ENCODE measurements around the gene DCLRE1C.
"Not testable (repeated sequence)": the region's sequence is repeated elsewhere in the genome, so short reads cannot be mapped to it uniquely, and the experiment has no call there.

Gene DCLRE1C

DNA sequence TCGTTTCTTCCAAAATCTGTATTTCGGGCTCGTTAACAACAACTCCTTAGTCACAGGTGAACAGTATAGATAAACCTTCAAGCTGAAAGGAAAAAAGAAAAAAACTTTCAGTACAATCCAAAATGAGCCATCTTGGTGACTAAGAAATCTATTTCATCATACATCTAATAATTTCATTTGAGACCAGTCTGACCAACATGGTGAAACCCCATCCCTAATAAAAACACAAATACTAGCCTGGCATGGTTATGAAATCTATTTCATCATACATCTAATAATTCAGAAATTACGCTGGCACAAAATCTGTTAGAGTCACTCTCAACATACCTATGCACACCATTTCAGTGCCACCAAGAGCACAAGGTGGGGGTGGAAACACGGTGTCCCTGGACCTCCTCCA, 8.8 kb downstream of the DCLRE1C start:
- no peak for DNase-seq (ENCODE audit: low read depth in 3 of 3)

DNA sequence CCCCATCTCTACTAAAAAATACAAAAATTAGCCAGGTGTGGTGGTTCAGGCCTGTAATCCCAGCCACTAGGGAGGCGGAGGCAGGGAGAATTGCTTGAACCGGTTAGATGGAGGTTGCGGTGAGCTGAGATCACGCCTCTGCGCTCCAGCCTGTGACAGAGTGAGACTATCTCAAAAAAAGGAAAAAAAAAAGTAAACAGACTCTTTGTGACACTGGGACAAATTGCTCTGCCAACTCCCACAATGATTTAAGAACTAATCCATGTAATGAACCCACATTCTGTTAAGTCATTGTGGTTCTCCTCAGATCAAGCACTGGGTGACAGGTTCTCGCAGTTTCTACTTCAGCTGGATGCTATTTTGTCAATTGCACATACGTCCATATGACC, 11.0 kb downstream of the DCLRE1C start:
- not testable (repeated sequence) for DNase-seq (ENCODE audit: low read depth in 3 of 3)

- not testable (repeated sequence) for DNase-seq (ENCODE audit: low read depth in 3 of 3)
Observed at GRCh38 chr10:14942147-14942949, 11.5 kb downstream of the DCLRE1C start.

- peak in 1 of 3 donors; percentile 18 for DNase-seq (ENCODE audit: low read depth in 3 of 3)
Observed at GRCh38 chr10:14938971-14939370, 14.9 kb downstream of the DCLRE1C start.

DNA sequence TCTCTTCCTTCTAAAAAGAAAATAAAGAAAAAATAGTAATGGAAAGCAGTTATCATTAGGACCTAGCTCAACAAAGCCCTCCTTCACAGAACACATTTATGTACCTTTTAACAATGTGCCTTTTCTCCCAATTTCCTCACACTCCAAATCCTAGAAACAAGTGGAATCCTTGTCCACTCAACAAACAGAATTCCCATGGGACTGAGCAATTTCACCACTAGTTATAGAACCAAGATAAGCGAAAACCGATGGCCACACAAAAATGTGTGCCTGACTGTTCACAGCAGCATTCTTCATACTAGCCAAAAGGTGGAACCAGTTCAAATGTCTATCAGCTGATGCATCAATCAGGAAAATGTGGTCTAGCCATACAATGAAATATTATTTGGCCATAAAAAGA, 17.3 kb downstream of the DCLRE1C start:
- no peak for DNase-seq (ENCODE audit: low read depth in 3 of 3)

- no peak for DNase-seq (ENCODE audit: low read depth in 3 of 3)
Observed at GRCh38 chr10:14930610-14931009, 23.3 kb downstream of the DCLRE1C start.

GRCh38 chr10:14926722-14927416, 27.0 kb downstream of the DCLRE1C start:
- no peak for DNase-seq (ENCODE audit: low read depth in 3 of 3)

DNA sequence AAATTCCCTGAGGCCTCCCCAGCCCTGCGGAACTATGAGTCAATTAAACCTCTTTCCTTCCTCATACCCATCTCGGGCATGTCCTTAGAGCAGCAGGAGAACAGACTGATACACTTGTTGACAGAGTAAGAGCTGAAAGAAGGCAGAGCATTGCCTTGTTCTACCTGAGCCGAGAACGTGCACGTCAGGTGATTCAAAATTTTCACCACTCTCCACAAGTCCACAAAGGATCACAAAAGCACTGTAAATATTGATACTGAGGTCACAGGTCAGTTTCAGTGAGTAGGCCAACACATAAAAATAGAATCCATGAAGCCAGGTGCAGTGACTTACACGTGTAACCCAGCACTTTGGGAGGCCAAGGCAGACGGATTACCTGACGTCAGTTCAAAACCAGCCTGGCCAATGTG, 27.8 kb downstream of the DCLRE1C start:
- no peak for DNase-seq (ENCODE audit: low read depth in 3 of 3)

GRCh38 chr10:14925268-14925667, 28.6 kb downstream of the DCLRE1C start:
- DNase-seq (ENCODE audit: low read depth in 3 of 3) = no peak

GRCh38 chr10:14924013-14924412, 29.9 kb downstream of the DCLRE1C start:
- DNase-seq (ENCODE audit: low read depth in 3 of 3) = no peak

GRCh38 chr10:14918964-14919363, 34.9 kb downstream of the DCLRE1C start:
- no peak for DNase-seq (ENCODE audit: low read depth in 3 of 3)

- DNase-seq (ENCODE audit: low read depth in 3 of 3) = no peak
Observed at GRCh38 chr10:14917827-14918226, 36.1 kb downstream of the DCLRE1C start.

- DNase-seq (ENCODE audit: low read depth in 3 of 3) = no peak
Observed at GRCh38 chr10:14916600-14916999, 37.3 kb downstream of the DCLRE1C start.

DNA sequence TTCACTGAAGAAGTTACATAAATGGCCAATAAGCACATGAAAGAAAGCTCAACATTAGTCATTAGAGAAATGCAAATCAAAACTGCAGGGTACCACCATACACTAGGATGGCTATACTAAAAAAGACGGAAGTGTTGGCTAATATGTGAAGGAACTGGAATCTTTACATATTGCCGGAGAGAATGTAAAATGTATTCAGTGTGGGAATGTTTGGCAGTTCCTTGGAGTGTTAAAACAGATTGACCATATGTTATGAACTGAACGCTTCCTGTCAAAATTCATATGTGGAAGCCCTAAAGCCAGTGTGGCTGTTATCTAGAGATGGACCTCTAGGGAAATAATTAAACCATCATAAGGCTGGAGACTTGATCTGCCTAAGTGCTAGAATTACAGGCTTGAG, 42.1 kb downstream of the DCLRE1C start:
- no peak for DNase-seq (ENCODE audit: low read depth in 3 of 3)

GRCh38 chr10:14910953-14911352, 42.9 kb downstream of the DCLRE1C start:
- DNase-seq (ENCODE audit: low read depth in 3 of 3) = no peak

- no peak for DNase-seq (ENCODE audit: low read depth in 3 of 3)
Observed at GRCh38 chr10:14909101-14909500, 44.8 kb downstream of the DCLRE1C start.

GRCh38 chr10:14907591-14907990, 46.3 kb downstream of the DCLRE1C start:
- not testable (repeated sequence) for DNase-seq (ENCODE audit: low read depth in 3 of 3)

DNA sequence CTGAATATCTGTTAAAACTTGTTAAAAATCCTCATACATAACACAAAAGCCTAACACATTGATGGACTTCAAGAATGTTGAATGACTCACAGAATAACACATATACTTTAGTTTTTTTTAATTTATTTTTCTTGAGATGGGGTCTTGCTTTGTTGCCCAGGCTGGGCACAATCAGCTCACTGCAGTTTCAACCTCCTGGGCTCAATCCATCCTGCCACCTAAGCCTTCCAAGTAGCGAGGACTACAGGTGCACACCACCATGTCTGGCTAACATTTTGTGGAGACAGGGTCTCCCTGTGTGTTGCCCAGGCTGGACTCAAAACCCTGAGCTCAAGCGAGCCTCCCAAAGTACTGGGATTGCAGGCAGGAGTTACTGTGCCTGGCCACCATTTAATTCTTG, 47.1 kb downstream of the DCLRE1C start:
- no peak for DNase-seq (ENCODE audit: low read depth in 3 of 3)

DNA sequence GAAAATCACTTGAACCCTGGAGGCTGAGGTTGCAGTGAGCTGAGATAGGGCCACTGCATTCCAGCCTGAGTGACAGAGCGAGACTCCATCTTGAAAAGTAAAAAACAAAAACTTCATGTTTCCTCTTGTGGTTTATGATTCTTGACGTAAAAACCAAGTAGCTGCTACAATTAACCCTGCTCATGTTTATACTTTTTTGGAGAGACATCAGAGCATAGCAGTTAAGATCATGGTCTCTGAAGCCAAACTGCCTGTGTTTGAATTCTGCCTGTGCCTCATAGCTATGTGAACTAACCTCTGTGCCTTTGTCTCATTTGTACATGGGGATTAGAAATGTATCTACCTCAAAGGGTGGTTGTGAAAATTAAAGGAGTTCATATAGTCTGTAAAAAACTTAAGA, 48.0 kb downstream of the DCLRE1C start:
- no peak for DNase-seq (ENCODE audit: low read depth in 3 of 3)

DNA sequence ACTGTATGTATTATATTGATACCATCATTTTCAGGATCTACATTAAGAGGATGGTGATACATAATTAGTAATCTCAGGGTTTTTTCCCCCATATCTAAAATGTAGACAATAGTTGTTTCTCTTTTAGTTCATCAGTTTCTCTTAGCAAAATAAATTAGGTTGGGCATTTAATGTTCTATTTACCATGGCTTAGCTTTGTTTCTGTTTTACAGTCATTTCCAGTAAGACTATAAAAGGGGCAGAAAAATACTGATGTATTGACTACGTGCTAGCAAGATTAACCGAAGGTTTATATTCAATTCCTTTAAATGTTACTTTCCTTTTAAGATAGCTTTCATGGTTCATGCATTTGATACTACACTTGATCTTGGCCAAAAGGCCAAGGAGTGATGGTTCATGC, 49.0 kb downstream of the DCLRE1C start:
- no peak for DNase-seq (ENCODE audit: low read depth in 3 of 3)

DNA sequence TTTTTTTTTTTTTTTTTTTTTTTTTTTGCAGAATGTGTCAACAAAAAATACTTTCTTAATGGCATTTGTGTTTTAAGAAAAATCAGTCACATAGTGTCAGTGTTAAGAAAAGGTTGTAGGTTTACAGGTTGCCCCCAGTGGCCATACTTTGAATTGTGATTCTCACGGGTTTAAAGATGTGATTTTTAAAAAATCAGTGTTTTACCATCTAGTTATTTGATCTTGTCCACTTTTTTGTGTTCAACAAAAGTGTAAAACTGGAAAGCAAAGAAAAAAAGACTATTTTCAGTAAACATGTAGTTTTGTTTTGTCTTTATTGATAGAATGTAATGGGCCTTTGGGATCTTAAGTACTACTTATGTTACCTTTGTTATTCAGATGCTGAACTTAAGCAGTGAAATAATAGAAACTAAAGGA, 49.6 kb downstream of the DCLRE1C start:
- DNase-seq (ENCODE audit: low read depth in 3 of 3) = no peak

- no peak for DNase-seq (ENCODE audit: low read depth in 3 of 3)
Observed at GRCh38 chr10:14891151-14891550, 62.7 kb downstream of the DCLRE1C start.

- no peak for DNase-seq (ENCODE audit: low read depth in 3 of 3)
Observed at GRCh38 chr10:14889318-14889717, 64.6 kb downstream of the DCLRE1C start.

Data from stimulated activated CD4-positive, alpha-beta T cell treated with anti-CD3 and anti-CD28 coated beads, TNF-alpha, amount 100 ng/mL, for 48 hours (primary cell).